Measurements from ENCODE around the gene GPC1. TPM values are rescaled to one million over a fixed set of nuclear protein-coding genes. Genes with fewer than 3 reads are reported as not detected.

GPC1 gene
- total RNA-seq, 2 donors from 2014 or later, result 80.7 to 447 TPM

DNA sequence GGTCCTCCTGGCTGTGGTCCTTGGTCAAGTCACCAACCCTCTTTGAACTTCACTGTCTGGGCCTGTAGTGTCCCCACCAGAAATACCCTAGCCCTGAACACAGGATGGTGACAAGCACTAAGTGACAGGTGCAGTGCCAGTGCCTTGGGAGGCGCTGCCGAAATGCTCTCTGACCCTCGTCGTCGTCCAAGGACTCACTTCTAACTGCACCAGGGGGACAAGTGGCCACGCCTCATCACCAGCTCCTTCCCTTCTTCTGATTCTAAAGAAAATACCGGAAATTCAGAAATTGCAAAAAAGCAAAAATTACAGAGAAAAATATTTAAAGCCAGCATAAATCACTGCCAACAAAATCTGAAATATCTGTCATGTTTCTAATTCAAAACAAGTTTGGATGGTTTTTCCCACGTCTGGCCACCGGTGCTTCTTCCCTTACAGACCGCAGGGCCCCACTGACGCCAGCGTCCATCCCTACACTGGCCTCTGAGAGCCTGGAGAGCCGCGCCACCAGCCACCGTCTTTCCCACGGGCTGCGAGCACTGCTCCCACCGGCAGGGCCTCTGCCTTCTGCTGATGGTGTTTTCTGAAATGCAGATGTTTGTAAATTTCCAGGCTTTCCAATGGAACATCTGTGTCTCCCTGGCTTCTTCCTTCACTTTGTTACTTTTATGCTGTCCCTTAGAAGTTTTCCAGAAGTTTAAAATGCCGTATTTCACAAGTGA is 37.4 kb upstream of the GPC1 start:
- 79% methylated on average over 19 of the region's 19 CpGs for WGBS
- no peak for DNase-seq (ENCODE audit: low spot score)
- Histone ChIP-seq H3K4me1 (replicated peaks) (no peaks in the 10 kb centered on the region), H3K36me3 (no peaks in the 10 kb centered on the region), H3K27ac (no peak overlapping the region), H3K27me3 (replicated peaks; ENCODE audit: insufficient read depth) (no peaks in the 10 kb centered on the region), H3K4me3 (no peak overlapping the region), H3K9me3 (no peaks in the 10 kb centered on the region)
- intact Hi-C loops (cut with DNase I), result no loop called here
- TF ChIP-seq POLR2AphosphoS5 (IDR thresholded peaks at IDR 0.05) (no peak), POLR2A (IDR thresholded peaks at IDR 0.05) (no peak)
- TF ChIP-seq, protein P1, sequence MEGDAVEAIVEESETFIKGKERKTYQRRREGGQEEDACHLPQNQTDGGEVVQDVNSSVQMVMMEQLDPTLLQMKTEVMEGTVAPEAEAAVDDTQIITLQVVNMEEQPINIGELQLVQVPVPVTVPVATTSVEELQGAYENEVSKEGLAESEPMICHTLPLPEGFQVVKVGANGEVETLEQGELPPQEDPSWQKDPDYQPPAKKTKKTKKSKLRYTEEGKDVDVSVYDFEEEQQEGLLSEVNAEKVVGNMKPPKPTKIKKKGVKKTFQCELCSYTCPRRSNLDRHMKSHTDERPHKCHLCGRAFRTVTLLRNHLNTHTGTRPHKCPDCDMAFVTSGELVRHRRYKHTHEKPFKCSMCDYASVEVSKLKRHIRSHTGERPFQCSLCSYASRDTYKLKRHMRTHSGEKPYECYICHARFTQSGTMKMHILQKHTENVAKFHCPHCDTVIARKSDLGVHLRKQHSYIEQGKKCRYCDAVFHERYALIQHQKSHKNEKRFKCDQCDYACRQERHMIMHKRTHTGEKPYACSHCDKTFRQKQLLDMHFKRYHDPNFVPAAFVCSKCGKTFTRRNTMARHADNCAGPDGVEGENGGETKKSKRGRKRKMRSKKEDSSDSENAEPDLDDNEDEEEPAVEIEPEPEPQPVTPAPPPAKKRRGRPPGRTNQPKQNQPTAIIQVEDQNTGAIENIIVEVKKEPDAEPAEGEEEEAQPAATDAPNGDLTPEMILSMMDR (IDR thresholded peaks at IDR 0.05), result peak in 1 of 4 experiments; percentile 4

DNA sequence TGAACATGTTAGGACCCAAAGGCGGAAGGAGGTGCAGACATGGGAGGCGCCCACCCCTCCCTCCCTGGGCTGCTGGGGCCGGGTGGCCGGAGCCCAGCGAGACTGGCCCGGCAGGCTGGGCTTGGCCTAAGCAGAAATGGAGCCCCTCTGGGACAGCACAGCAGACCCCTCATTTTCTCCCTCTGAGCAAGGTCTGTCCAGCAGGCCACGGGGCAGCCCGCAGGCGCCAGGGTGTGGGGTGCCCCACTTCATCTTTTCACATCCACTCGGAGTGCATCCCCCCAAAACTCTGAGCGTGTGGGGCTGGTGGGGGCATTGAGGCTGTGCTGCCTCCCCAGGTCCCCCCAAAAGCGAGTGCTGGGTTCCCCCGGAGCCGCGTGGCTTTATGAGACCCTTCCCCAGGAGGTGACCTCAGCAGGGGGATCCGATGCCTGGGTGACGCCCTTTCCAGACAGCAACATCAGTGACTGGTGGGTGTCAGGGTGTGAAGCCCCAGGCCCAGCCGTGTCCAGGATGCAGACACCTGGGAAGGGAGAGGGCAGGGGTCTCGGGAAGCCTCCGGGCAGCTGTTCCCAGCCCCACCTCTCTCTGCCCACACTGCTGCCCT is 36.7 kb upstream of the GPC1 start:
- intact Hi-C loops (cut with DNase I), result no loop called here
- DNase-seq (ENCODE audit: low spot score), result no peak
- Histone ChIP-seq H3K9me3 (no peaks in the 10 kb centered on the region), H3K36me3 (no peaks in the 10 kb centered on the region), H3K27ac (no peak overlapping the region), H3K4me3 (no peak overlapping the region), H3K27me3 (replicated peaks; ENCODE audit: insufficient read depth) (no peaks in the 10 kb centered on the region), H3K4me1 (replicated peaks) (no peaks in the 10 kb centered on the region)
- TF ChIP-seq POLR2AphosphoS5 (IDR thresholded peaks at IDR 0.05) (no peak), POLR2A (IDR thresholded peaks at IDR 0.05) (no peak)
- TF ChIP-seq, protein P1 (IDR thresholded peaks at IDR 0.05), result no peak
- WGBS, result 86% methylated on average over 18 of the region's 20 CpGs

DNA sequence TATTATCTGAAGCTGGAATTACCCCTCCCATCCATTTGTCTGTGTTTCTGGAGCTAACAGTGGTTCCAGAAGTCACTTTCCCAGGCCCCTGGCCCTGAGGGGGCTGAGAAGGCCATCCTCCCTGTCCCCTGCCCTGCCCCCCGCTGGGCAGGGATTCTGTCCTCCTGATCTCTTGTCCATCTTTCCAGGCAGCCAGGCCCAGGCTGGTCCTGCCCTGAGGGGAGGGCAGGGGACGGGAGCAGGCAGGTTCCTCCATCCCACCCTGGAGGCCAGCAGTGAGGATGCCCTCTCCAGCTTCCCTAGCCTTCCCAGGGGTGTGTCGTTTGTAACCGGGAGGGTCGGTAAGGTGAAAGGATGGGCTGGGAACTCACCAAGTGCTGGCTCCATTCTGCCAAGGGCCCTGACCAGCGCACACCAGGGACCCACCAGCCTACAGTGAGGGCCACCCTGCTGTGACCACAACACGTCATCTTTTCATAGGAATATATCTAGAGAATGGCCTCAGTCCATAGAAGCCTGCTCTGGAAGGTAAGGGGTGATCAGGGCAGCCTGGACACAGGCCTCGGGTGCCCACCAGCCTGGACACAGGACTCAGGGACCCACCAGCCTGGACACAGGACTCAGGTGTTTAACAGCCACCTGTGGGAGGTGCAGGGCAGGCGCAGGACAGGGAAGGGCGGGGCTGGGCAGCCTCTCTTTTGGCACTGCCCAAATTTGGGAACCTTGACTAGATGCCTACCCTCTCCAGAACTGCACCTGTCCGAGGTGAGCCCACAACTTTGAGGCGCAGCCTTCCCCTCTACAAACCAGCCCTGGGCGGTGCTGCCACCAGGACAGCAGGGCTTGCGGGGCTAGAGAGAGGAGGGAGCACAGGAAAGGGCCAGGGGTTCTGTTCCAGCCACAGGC is 35.8 kb upstream of the GPC1 start:
- Histone ChIP-seq H3K27ac (no peak overlapping the region), H3K9me3 (no peaks in the 10 kb centered on the region), H3K36me3 (no peaks in the 10 kb centered on the region), H3K4me1 (replicated peaks) (no peaks in the 10 kb centered on the region), H3K27me3 (replicated peaks; ENCODE audit: insufficient read depth) (no peaks in the 10 kb centered on the region), H3K4me3 (no peak overlapping the region)
- no peak for DNase-seq (ENCODE audit: low spot score)
- WGBS, result 87% methylated on average over 14 of the region's 14 CpGs
- no peak for TF ChIP-seq POLR2A (IDR thresholded peaks at IDR 0.05)
- TF ChIP-seq, protein P1 (IDR thresholded peaks at IDR 0.05), result no peak
- TF ChIP-seq POLR2AphosphoS5 (IDR thresholded peaks at IDR 0.05), result no peak
- intact Hi-C loops (cut with DNase I), result no loop called here

DNA sequence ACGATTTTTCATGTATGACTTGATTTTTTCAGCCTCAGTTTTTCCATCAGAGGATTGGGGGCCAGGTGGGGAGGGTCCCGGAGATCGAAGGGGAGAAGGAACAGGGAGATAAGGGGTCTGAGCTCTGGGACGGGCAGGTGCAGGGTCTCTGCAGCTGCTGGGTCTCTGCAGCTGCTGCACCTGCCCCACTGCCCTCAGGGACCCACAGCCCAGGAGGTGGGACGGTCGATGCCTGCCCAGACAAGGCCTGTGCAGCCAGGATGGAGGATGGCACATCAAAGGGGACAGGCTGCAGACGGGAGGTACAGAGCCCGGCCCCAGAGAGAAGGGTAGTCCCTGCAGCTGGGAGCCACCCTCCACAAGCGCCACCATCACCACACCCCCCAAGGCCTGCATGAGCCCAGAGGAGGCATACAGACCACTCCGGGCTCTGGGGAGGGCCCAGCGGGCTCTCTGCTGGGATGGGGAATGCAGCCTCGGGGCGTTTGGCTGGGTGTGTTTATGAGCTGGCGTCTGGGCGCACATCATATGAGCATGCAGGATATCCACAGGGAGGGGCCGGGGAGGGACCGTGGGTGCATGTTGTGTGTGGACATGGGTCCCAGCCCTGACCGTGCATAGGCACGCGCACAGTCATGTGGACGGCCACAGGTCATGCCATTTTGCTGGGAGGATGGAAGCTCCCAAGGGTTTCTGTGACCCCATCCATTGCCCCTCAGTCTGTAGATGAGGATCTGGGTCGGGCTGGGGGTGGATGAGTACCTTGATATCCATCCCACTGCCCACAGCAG is 34.9 kb upstream of the GPC1 start:
- no peaks in the 10 kb centered on the region for H3K9me3 ChIP-seq
- no peak for DNase-seq (ENCODE audit: low spot score)
- H3K27me3 ChIP-seq (replicated peaks; ENCODE audit: insufficient read depth), result no peaks in the 10 kb centered on the region
- 59% methylated on average over 20 of the region's 22 CpGs for WGBS
- H3K4me3 ChIP-seq, result no peak overlapping the region
- H3K36me3 ChIP-seq, result no peaks in the 10 kb centered on the region
- no peak overlapping the region for H3K27ac ChIP-seq
- TF ChIP-seq, protein P1 (IDR thresholded peaks at IDR 0.05), result no peak
- TF ChIP-seq POLR2A (IDR thresholded peaks at IDR 0.05) (no peak), POLR2AphosphoS5 (IDR thresholded peaks at IDR 0.05) (no peak)
- H3K4me1 ChIP-seq (replicated peaks), result no peaks in the 10 kb centered on the region
- intact Hi-C loops (cut with DNase I), result no loop called here
